Kidney epithelial cell (primary cell): ENCODE results near the gene CFAP68. TPM values are rescaled to one million over a fixed set of nuclear protein-coding genes. Genes with fewer than 3 reads are reported as not detected.

Source experiments
- DNase-seq: peaks from one replicate; pipeline ENCODE4 v3.0.0-alpha.2; 2010; ENCODE audit warnings: low read depth
- H3K27me3 ChIP-seq: 2 replicates; pipeline ENCODE4 v1.6.0; 2011; ENCODE audit warnings: low read length; ENCODE audit not compliant: control insufficient read depth, insufficient read depth
- H3K36me3 ChIP-seq: 2 replicates; pipeline ENCODE4 v1.5.1; 2011; ENCODE audit warnings: low read length; ENCODE audit not compliant: control insufficient read depth, insufficient read depth
- H3K4me3 ChIP-seq: 2 replicates; pipeline ENCODE4 v1.5.1; 2011; ENCODE audit warnings: low read depth, mild to moderate bottlenecking, control low read depth, low read length
- total RNA-seq: library from RNA; depleted of rRNA; stranded (reverse); fragments of >200 nt; gene quantifications from 2 replicates; pipeline ENCODE4 v1.2.3, GENCODE V29; 2015
- TF ChIP-seq, protein P1 (sequence below): IDR thresholded peaks from 2 replicates; pipeline ENCODE4 v1.5.1; 2011; ENCODE audit warnings: mild to moderate bottlenecking, moderate library complexity, low read length, control low read depth, inconsistent platforms; ENCODE audit not compliant: insufficient read depth, poor library complexity, severe bottlenecking

Gene CFAP68
- total RNA-seq, 1 donor from 2014 or later, result 16.8 TPM

- no peaks in the 10 kb centered on the region for H3K27me3 ChIP-seq
- no peak for DNase-seq
Observed at GRCh38 chr11:111886844-111887243, 7.5 kb downstream of the CFAP68 start.

DNA sequence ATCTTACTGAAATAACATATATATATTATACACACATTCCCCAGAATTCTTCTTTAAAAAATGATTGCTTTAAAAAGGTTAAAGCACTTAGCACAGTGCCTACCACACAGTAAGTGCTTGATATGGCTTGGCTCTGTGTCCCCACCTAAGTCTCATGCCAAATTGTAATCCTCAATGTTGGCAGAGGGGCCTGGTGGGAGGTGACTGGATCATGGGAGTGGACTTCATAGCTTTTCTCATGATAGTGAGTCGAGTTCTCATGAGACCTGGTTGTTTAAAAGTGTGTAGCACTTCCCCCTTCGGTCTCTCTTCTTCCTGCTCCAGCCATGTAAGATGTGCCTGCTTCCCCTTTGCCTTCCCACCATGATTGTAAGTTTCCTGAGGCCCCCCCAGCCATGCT, 26.1 kb downstream of the CFAP68 start:
- H3K36me3 ChIP-seq, result no peaks in the 10 kb centered on the region
- no peak overlapping the region for H3K4me3 ChIP-seq
- TF ChIP-seq, protein P1, sequence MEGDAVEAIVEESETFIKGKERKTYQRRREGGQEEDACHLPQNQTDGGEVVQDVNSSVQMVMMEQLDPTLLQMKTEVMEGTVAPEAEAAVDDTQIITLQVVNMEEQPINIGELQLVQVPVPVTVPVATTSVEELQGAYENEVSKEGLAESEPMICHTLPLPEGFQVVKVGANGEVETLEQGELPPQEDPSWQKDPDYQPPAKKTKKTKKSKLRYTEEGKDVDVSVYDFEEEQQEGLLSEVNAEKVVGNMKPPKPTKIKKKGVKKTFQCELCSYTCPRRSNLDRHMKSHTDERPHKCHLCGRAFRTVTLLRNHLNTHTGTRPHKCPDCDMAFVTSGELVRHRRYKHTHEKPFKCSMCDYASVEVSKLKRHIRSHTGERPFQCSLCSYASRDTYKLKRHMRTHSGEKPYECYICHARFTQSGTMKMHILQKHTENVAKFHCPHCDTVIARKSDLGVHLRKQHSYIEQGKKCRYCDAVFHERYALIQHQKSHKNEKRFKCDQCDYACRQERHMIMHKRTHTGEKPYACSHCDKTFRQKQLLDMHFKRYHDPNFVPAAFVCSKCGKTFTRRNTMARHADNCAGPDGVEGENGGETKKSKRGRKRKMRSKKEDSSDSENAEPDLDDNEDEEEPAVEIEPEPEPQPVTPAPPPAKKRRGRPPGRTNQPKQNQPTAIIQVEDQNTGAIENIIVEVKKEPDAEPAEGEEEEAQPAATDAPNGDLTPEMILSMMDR, result no peak
- DNase-seq, result no peak
- no peaks in the 10 kb centered on the region for H3K27me3 ChIP-seq

More at GRCh38 chr11:111886844-111887243, 7.5 kb downstream of the CFAP68 start:
- no peak overlapping the region for H3K4me3 ChIP-seq
- H3K36me3 ChIP-seq, result no peaks in the 10 kb centered on the region
- TF ChIP-seq, protein P1, result no peak

DNA sequence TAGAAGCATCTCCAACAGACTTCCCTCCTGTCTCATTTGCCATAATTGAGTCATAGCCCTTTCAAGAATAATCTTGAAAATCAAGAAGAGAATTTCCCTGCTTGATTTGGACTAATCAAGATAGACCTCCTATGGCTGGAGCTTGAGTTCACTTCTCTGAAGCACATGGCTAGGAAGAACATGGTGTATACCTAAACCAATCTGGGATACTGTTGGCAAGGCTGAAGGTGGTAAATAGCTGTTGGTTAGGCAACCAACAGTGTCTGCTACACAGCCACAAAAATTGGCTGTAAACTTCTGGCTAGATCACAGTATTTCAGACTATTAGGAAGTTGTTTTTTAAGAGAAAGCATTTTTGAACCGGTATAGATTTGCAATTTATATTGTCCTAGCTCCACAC, 27.3 kb downstream of the CFAP68 start:
- Histone ChIP-seq H3K36me3 (no peaks in the 10 kb centered on the region), H3K27me3 (no peaks in the 10 kb centered on the region), H3K4me3 (no peak overlapping the region)
- DNase-seq, result no peak
- TF ChIP-seq, protein P1, result no peak

- no peaks in the 10 kb centered on the region for H3K36me3 ChIP-seq
- TF ChIP-seq, protein P1, result no peak
- DNase-seq, result no peak
- no peaks in the 10 kb centered on the region for H3K27me3 ChIP-seq
- no peak overlapping the region for H3K4me3 ChIP-seq
Observed at GRCh38 chr11:111908639-111909305, 29.4 kb downstream of the CFAP68 start.

DNA sequence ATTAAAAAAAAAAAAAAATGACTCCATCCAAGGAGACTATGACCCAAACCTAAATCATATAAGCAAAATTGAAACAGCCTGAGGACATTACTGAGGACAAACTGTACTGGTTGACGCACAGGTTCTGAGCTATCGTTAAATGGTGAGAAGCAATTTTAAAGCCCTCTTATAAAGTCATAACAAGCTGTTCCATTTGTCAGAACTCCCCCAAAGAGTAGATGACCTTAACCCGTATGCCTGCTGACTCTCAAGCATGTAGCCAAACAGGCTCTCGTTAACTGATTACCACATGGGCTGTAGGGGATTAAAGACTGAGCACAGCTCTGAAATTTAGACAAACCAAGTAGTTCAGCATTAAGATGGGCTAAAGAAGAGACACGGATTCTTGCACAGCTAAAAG, 30.0 kb downstream of the CFAP68 start:
- DNase-seq, result no peak
- TF ChIP-seq, protein P1, result no peak
- Histone ChIP-seq H3K27me3 (no peaks in the 10 kb centered on the region), H3K36me3 (no peaks in the 10 kb centered on the region), H3K4me3 (no peak overlapping the region)

DNA sequence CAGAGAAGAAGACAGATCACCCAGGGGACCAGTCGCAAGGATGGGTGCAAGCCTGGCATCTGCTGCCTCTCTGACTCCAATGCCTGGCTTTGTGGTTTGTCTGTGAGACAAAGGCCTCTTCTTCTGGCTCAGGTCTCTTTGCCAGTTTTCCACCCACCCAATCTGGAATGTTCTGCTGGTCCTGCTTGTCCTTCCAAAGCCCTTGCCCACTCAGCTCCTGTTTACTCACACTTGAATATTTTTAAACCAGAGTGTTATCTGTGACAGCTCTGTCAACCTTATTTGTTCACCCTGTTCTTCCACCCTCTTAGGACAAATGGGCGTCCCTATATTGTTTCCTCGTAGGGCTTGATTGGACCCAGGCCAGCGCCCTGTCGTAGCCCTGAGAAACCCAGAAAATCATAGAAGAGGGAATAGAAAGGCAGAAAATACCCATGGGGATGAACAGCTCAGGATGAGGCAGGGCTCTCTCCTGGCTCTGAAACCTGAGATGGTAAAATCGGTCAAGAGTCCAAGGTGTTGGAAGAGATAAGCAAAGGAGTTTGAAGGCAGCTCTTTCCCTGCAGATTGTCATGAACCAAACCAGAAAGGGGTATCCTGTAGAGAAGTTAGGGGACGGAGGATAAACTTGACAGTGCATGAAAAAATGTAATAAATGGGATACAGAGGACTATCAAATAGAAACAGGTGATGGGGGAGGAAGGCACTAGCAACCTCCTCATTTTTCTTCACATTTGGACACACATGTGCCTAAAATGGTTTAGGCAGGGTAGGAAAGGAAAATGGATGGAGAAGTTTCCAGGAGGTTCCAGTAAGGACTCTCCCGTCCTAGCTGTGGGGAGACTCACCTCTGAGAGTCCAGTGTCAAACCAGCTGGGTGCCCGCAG, 31.6 kb downstream of the CFAP68 start:
- DNase-seq, result no peak
- Histone ChIP-seq H3K4me3 (no peak overlapping the region), H3K27me3 (no peaks in the 10 kb centered on the region), H3K36me3 (no peaks in the 10 kb centered on the region)
- TF ChIP-seq, protein P1, result no peak
